H9 (cell line): Measurements from ENCODE around the gene PISD. TPM values are rescaled to one million over a fixed set of nuclear protein-coding genes. Genes with fewer than 3 reads are reported as not detected.
A peak's percentile ranks its signal among the peaks of the same experiment; 100 is the strongest.
"Not testable (repeated sequence)": the region's sequence is repeated elsewhere in the genome, so short reads cannot be mapped to it uniquely, and the experiment has no call there.

ENCODE experiments used
- DNase-seq: peaks from one replicate; pipeline ENCODE4 v3.0.0-alpha.2; 2017
- H2AFZ ChIP-seq: one replicate; pipeline ENCODE4 v1.6.1; 2013; ENCODE audit warnings: mild to moderate bottlenecking, low read length, control low read depth, moderate library complexity
- H2AK5ac ChIP-seq: 2 replicates; pipeline ENCODE4 v1.6.1; 2013; ENCODE audit warnings: low read length, control low read depth, mixed read lengths; ENCODE audit not compliant: insufficient read length
- H2BK120ac ChIP-seq: one replicate; pipeline ENCODE4 v1.6.1; 2013; ENCODE audit warnings: low read depth, mild to moderate bottlenecking, low read length, control low read depth, inconsistent platforms; ENCODE audit not compliant: poor library complexity, severe bottlenecking
- H2BK12ac ChIP-seq: 2 replicates; pipeline ENCODE4 v1.6.1; 2013; ENCODE audit warnings: low read length, control low read depth, mixed read lengths, low read depth; ENCODE audit not compliant: insufficient read length
- H2BK15ac ChIP-seq: 2 replicates; pipeline ENCODE4 v1.6.1; 2013; ENCODE audit warnings: low read depth, low read length, control low read depth
- H2BK20ac ChIP-seq: one replicate; pipeline ENCODE4 v1.6.1; 2013; ENCODE audit warnings: low read depth, mild to moderate bottlenecking, low read length, control low read depth, inconsistent platforms; ENCODE audit not compliant: poor library complexity, severe bottlenecking
- H2BK5ac ChIP-seq: 2 replicates; pipeline ENCODE4 v1.6.1; 2013; ENCODE audit warnings: low read length, control low read depth, mixed read lengths; ENCODE audit not compliant: insufficient read length
- H3K14ac ChIP-seq: 2 replicates; pipeline ENCODE4 v1.6.1; 2013; ENCODE audit warnings: low read length, control low read depth; ENCODE audit not compliant: insufficient read depth
- H3K18ac ChIP-seq: 2 replicates; pipeline ENCODE4 v1.6.1; 2013; ENCODE audit warnings: low read depth, mild to moderate bottlenecking, mixed read lengths, low read length, control low read depth; ENCODE audit not compliant: insufficient read length
- H3K23ac ChIP-seq: 2 replicates; pipeline ENCODE4 v1.6.1; 2013; ENCODE audit warnings: low read length, control low read depth, mixed read lengths, low read depth; ENCODE audit not compliant: insufficient read length
- H3K23me2 ChIP-seq: 2 replicates; pipeline ENCODE4 v1.6.1; 2013; ENCODE audit warnings: low read depth, mild to moderate bottlenecking, mixed read lengths, low read length, control low read depth; ENCODE audit not compliant: insufficient read length, poor library complexity, severe bottlenecking
- H3K27ac ChIP-seq: 2 replicates; pipeline ENCODE4 v1.5.1; 2013; ENCODE audit warnings: low read length, control low read depth, mixed read lengths, low read depth; ENCODE audit not compliant: insufficient read length
- H3K27me3 ChIP-seq: 2 replicates; pipeline ENCODE4 v1.6.1; 2013; ENCODE audit warnings: low read length, control low read depth, inconsistent platforms; ENCODE audit not compliant: insufficient read depth
- H3K4ac ChIP-seq: 2 replicates; pipeline ENCODE4 v1.6.1; 2013; ENCODE audit warnings: low read depth, mild to moderate bottlenecking, control low read depth, inconsistent platforms, low read length, moderate library complexity
- H3K4me1 ChIP-seq: 2 replicates; pipeline ENCODE4 v1.6.1; 2013; ENCODE audit warnings: low read length, control low read depth, inconsistent platforms; ENCODE audit not compliant: insufficient read depth
- H3K4me2 ChIP-seq: 2 replicates; pipeline ENCODE4 v1.6.1; 2013; ENCODE audit warnings: low read length, control low read depth, mixed read lengths; ENCODE audit not compliant: insufficient read length, insufficient read depth
- H3K56ac ChIP-seq: 2 replicates; pipeline ENCODE4 v1.6.1; 2013; ENCODE audit warnings: low read depth, mild to moderate bottlenecking, mixed read lengths, low read length, control low read depth; ENCODE audit not compliant: insufficient read length
- H3K79me1 ChIP-seq: 2 replicates; pipeline ENCODE4 v1.6.1; 2013; ENCODE audit warnings: low read depth, mild to moderate bottlenecking, moderate library complexity, low read length, control low read depth, inconsistent platforms; ENCODE audit not compliant: insufficient read depth, poor library complexity, severe bottlenecking
- H3K79me2 ChIP-seq: 2 replicates; pipeline ENCODE4 v1.6.1; 2013; ENCODE audit warnings: low read length, control low read depth, inconsistent platforms; ENCODE audit not compliant: insufficient read depth
- H3K9ac ChIP-seq: 2 replicates; pipeline ENCODE4 v1.6.1; 2013; ENCODE audit warnings: low read length, control low read depth, mixed read lengths; ENCODE audit not compliant: insufficient read length; ENCODE audit errors: extremely low read depth
- H3K9me3 ChIP-seq: one replicate; pipeline ENCODE4 v1.6.1; 2013; ENCODE audit warnings: low read depth, low read length, inconsistent platforms; ENCODE audit not compliant: control insufficient read depth
- H3T11ph ChIP-seq: one replicate; pipeline ENCODE4 v1.6.1; 2013; ENCODE audit warnings: mild to moderate bottlenecking, low read length, control low read depth, inconsistent platforms
- H4K20me1 ChIP-seq: one replicate; pipeline ENCODE4 v1.6.1; 2013; ENCODE audit not compliant: control insufficient read depth, insufficient read length, insufficient read depth
- H4K5ac ChIP-seq: 2 replicates; pipeline ENCODE4 v1.6.1; 2013; ENCODE audit warnings: low read depth, mild to moderate bottlenecking, mixed read lengths, low read length, control low read depth; ENCODE audit not compliant: insufficient read length
- H4K8ac ChIP-seq: replicated peaks from 2 replicates; pipeline ENCODE4 v1.6.1; 2013; ENCODE audit warnings: low read length, control low read depth, mixed read lengths, low read depth; ENCODE audit not compliant: insufficient read length
- H4K91ac ChIP-seq: 2 replicates; pipeline ENCODE4 v1.6.1; 2013; ENCODE audit warnings: low read depth, mild to moderate bottlenecking, moderate library complexity, mixed read lengths, low read length, control low read depth; ENCODE audit not compliant: insufficient read length
- H3K27ac Mint-ChIP-seq, 3 experiments: 2 replicates in 2 of 3; 3 replicates in 1 of 3; pipeline ENCODE4 v1.8.0; 2020 to 2021; ENCODE audit warnings: mixed read lengths in 3 of 3, mild to moderate bottlenecking in 1 of 3, moderate library complexity in 1 of 3
- H3K27me3 Mint-ChIP-seq: 2 replicates; pipeline ENCODE4 v1.8.0; 2021; ENCODE audit warnings: low read depth, mild to moderate bottlenecking, moderate library complexity, mixed read lengths
- H3K36me3 Mint-ChIP-seq, 3 experiments: 2 replicates in 2 of 3; 3 replicates in 1 of 3; pipeline ENCODE4 v1.8.0; 2020 to 2021; ENCODE audit warnings: low read depth in 3 of 3, mixed read lengths in 3 of 3; ENCODE audit not compliant: insufficient read depth in 1 of 3
- H3K4me1 Mint-ChIP-seq, 2 experiments: 2 replicates each; pipeline ENCODE4 v1.8.0; 2020; ENCODE audit warnings: mixed read lengths in 2 of 2
- H3K4me3 Mint-ChIP-seq, 2 experiments: 2 replicates in 1 of 2; 3 replicates in 1 of 2; pipeline ENCODE4 v1.8.0; 2020 to 2021; ENCODE audit warnings: mild to moderate bottlenecking in 2 of 2, mixed read lengths in 2 of 2, moderate library complexity in 1 of 2
- H3K9me3 Mint-ChIP-seq, 2 experiments: 2 replicates in 1 of 2; 3 replicates in 1 of 2; pipeline ENCODE4 v1.8.0; 2020; ENCODE audit warnings: mild to moderate bottlenecking in 2 of 2, mixed read lengths in 2 of 2, moderate library complexity in 1 of 2
- WGBS: extraction: QIAGEN DNeasy Blood & Tissue Kit; methylation state at CpG from one replicate; pipeline ENCODE4 v1.1.7; 2013; ENCODE audit warnings: missing lambda C conversion rate, low lambda C conversion rate, mixed read lengths; ENCODE audit not compliant: insufficient read length; ENCODE audit errors: extremely low coverage; 5-methylcytosine and 5-hydroxymethylcytosine counted together
- total RNA-seq: library from RNA; stranded (reverse); gene quantifications from 2 replicates; pipeline ENCODE4 v1.2.1, GENCODE V29; 2021
- TF ChIP-seq, protein P1 (sequence below): fragments of 200-600 bp; sonication (generic); conservative IDR thresholded peaks from 3 replicates; pipeline ENCODE4 v1.8.0; 2021; ENCODE audit warnings: antibody characterized with exemption, mild to moderate bottlenecking

The PISD gene
- total RNA-seq, 1 experiment from 2014 or later, result 62.0 TPM

DNA sequence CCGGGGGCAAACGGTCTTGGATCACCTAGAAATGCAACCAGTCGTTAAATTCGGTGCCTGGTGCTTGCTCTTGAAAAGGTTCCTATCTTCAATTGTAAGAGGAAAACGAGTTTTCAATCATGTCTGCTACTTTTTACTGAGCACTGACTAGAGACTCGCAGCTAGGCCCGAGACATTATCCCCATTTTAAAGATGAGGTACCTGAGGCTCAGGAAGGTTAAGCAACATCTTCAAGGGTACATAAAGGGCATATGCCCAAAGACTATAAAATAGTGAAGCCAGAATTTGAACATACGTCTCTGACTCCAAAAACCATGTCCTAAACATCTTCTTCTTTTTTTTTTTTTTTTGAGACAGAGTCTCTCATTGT, 638 bp upstream of the PISD start:
- Histone ChIP-seq H3K23me2 (peaks cover 3% of the 10 kb centered on the region), H2AFZ (no peak overlapping the region), H4K20me1 (no peaks in the 10 kb centered on the region), H2BK12ac (no peak overlapping the region), H4K8ac (no peak overlapping the region), H3K4me1 (no peaks in the 10 kb centered on the region), H3K27ac (no peak overlapping the region), H3K14ac (0 out of 2 replicates have a peak overlapping the region, but pooled peaks have one; percentile 22), H3K56ac (no peak overlapping the region), H2BK15ac (no peak overlapping the region), H2AK5ac (no peak overlapping the region), H4K91ac (no peak overlapping the region), H3K9me3 (no peaks in the 10 kb centered on the region), H2BK5ac (no peak overlapping the region), H4K5ac (no peak overlapping the region), H3K4ac (no peak overlapping the region), H3K27me3 (no peaks in the 10 kb centered on the region), H2BK120ac (no peak overlapping the region), H3T11ph (no peak overlapping the region), H3K18ac (peak overlapping the region; percentile 16), H3K79me1 (peaks cover 11% of the 10 kb centered on the region), H3K9ac (peak overlapping the region; percentile 31), H3K4me2 (peak overlapping the region; percentile 83), H3K79me2 (peaks cover 28% of the 10 kb centered on the region; the same call in 1 of the 2 replicates), H3K23ac (no peak overlapping the region), H2BK20ac (no peak overlapping the region)
- H3K27me3 Mint-ChIP-seq, result peaks cover 6% of the 10 kb centered on the region
- peaks cover 11 to 14% of the 10 kb centered on the region in 2 experiments for H3K4me1 Mint-ChIP-seq
- WGBS, result no CpG with 5 or more reads among the region's 8 CpGs
- no peaks in the 10 kb centered on the region for H3K9me3 Mint-ChIP-seq
- peak overlapping the region; percentile 91 to 99 for H3K4me3 Mint-ChIP-seq
- TF ChIP-seq, protein P1, sequence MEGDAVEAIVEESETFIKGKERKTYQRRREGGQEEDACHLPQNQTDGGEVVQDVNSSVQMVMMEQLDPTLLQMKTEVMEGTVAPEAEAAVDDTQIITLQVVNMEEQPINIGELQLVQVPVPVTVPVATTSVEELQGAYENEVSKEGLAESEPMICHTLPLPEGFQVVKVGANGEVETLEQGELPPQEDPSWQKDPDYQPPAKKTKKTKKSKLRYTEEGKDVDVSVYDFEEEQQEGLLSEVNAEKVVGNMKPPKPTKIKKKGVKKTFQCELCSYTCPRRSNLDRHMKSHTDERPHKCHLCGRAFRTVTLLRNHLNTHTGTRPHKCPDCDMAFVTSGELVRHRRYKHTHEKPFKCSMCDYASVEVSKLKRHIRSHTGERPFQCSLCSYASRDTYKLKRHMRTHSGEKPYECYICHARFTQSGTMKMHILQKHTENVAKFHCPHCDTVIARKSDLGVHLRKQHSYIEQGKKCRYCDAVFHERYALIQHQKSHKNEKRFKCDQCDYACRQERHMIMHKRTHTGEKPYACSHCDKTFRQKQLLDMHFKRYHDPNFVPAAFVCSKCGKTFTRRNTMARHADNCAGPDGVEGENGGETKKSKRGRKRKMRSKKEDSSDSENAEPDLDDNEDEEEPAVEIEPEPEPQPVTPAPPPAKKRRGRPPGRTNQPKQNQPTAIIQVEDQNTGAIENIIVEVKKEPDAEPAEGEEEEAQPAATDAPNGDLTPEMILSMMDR, result no peak
- H3K36me3 Mint-ChIP-seq, result no peaks in the 10 kb centered on the region
- no peak for DNase-seq
- peak overlapping the region in 2 of 3 experiments; percentile 82 to 98; a peak in 4 of 7 replicates for H3K27ac Mint-ChIP-seq

DNA sequence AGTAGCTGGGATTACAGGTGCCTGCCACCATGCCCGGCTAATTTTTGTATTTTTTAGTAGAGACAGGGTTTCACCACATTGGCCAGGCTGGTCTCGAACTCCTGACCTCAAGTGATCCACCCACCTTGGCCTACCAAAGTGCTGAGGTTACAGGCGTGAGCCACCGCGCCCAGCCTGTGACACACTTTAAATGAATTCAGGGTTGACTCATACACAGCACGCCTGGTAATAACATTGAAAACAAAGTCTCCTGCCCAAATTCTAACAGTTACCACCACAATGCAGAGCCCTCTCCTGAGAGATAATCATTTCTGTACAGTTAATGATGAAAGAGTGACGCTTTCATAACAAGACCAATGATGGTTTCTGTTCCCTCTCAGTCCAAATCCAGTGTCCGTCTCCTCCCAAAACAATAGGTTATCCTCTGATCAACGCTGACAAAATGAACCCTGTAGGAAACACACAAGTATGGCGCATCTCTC, 1.1 kb downstream of the PISD start:
- WGBS, result no CpG with 5 or more reads among the region's 10 CpGs
- H4K20me1 ChIP-seq, H4K8ac ChIP-seq, H3T11ph ChIP-seq, H3K27ac ChIP-seq, H3K9me3 Mint-ChIP-seq, H4K5ac ChIP-seq, H2AK5ac ChIP-seq, H2BK15ac ChIP-seq, H3K36me3 Mint-ChIP-seq, H3K4me1 ChIP-seq, H2BK20ac ChIP-seq, H3K9me3 ChIP-seq, H2BK5ac ChIP-seq, H3K56ac ChIP-seq, H2BK12ac ChIP-seq, H3K23ac ChIP-seq, H3K23me2 ChIP-seq, H3K4ac ChIP-seq, H3K27me3 Mint-ChIP-seq, H3K18ac ChIP-seq, H2AFZ ChIP-seq, H3K14ac ChIP-seq, H2BK120ac ChIP-seq, H3K27me3 ChIP-seq, H4K91ac ChIP-seq, DNase-seq: not testable (repeated sequence)
- H3K4me3 Mint-ChIP-seq, result peak overlapping the region; percentile 91 to 99
- peak overlapping the region; percentile 83 for H3K4me2 ChIP-seq
- H3K27ac Mint-ChIP-seq, result peak overlapping the region in 2 of 3 experiments; percentile 29 to 99; a peak in 1 of 7 replicates
- H3K9ac ChIP-seq, result peak overlapping the region; percentile 87
- H3K79me2 ChIP-seq, result peaks cover 28% of the 10 kb centered on the region; the same call in 1 of the 2 replicates
- peaks cover 11 to 14% of the 10 kb centered on the region in 2 experiments for H3K4me1 Mint-ChIP-seq
- peaks cover 11% of the 10 kb centered on the region for H3K79me1 ChIP-seq
